GM12878 (cell line): Measurements from ENCODE around the gene HIVEP3.

ENCODE experiments used
- BCL3 ChIP-seq: IDR thresholded peaks from 2 replicates; pipeline ENCODE4 v1.6.1; 2011; ENCODE audit warnings: borderline replicate concordance, low read depth, mild to moderate bottlenecking, moderate library complexity, low read length; ENCODE audit not compliant: insufficient read depth, poor library complexity, severe bottlenecking
- CBX3 ChIP-seq: fragments of 200-600 bp; sonication (generic); IDR thresholded peaks from 2 replicates; pipeline ENCODE4 v1.6.1; 2016; ENCODE audit warnings: low read depth, borderline replicate concordance
- CREB1 ChIP-seq: IDR thresholded peaks from 2 replicates; pipeline ENCODE4 v1.6.1; 2012; ENCODE audit warnings: low read depth, mild to moderate bottlenecking, inconsistent platforms
- CTCF ChIP-seq, 3 experiments: IDR thresholded peaks in 2 of 3; conservative IDR thresholded peaks in 1 of 3; 2 replicates each; pipeline ENCODE4 v1.5.1; 2011; ENCODE audit warnings: low read depth in 3 of 3, low read length in 3 of 3, mild to moderate bottlenecking in 3 of 3, control low read depth in 2 of 3, moderate library complexity in 2 of 3, inconsistent platforms in 1 of 3, mixed read lengths in 1 of 3; ENCODE audit not compliant: control insufficient read depth in 2 of 3, insufficient read depth in 1 of 3; ENCODE audit errors: extremely low read depth in 1 of 3
- EP300 ChIP-seq, 2 experiments: fragments of 150-350 bp in 1 of 2; IDR thresholded peaks; 2 replicates each; pipeline ENCODE4 v1.6.1; 2011 to 2012; ENCODE audit warnings: low read depth in 2 of 2, low read length in 2 of 2, borderline replicate concordance in 1 of 2, improper control_type of control experiment in 1 of 2, inconsistent platforms in 1 of 2; ENCODE audit not compliant: control insufficient read depth in 1 of 2
- IRF3 ChIP-seq: fragments of 450-650 bp; IDR thresholded peaks from 2 replicates; pipeline ENCODE4 v1.6.1; 2014; ENCODE audit warnings: mild to moderate bottlenecking
- NKRF ChIP-seq: fragments of 450-650 bp; conservative IDR thresholded peaks from 2 replicates; pipeline ENCODE4 v1.6.1; 2017; ENCODE audit warnings: mild to moderate bottlenecking, moderate library complexity
- POLR2AphosphoS5 ChIP-seq: IDR thresholded peaks from 2 replicates; pipeline ENCODE4 v1.6.1; 2011; ENCODE audit warnings: mild to moderate bottlenecking, low read length, inconsistent platforms
- TAF1 ChIP-seq: IDR thresholded peaks from 2 replicates; pipeline ENCODE4 v1.6.1; 2011; ENCODE audit warnings: mild to moderate bottlenecking, low read depth, low read length, borderline replicate concordance
- USF1 ChIP-seq: IDR thresholded peaks from 2 replicates; pipeline ENCODE4 v1.6.1; 2011; ENCODE audit warnings: borderline replicate concordance, low read depth, mild to moderate bottlenecking, moderate library complexity, mixed read lengths, low read length; ENCODE audit not compliant: insufficient read depth; ENCODE audit errors: extremely low read length
- ZBTB4 ChIP-seq: fragments of 450-650 bp; formaldehyde crosslinking; IDR thresholded peaks from 2 replicates; pipeline ENCODE4 v1.4.0; 2022; ENCODE audit warnings: mild to moderate bottlenecking, moderate library complexity

GRCh38 chr1:41891199-41891896 is 27.4 kb downstream of the HIVEP3 start:
- peak; percentile 4 to 26; a peak in 1 of 4 replicates for TF ChIP-seq EP300 (IDR thresholded peaks at IDR 0.05; ENCODE audit: borderline replicate concordance in 1 of 2, control insufficient read depth in 1 of 2, low read depth in 2 of 2, low read length in 2 of 2)
- no peak for TF ChIP-seq CBX3
- peak; percentile 39 to 42 (median 41); a peak in 5 of 6 replicates for TF ChIP-seq CTCF (IDR thresholded peaks at IDR 0.05 in 2 of 3, conservative IDR thresholded peaks at IDR 0.05 in 1 of 3; ENCODE audit: control insufficient read depth in 2 of 3, extremely low read depth in 1 of 3, insufficient read depth in 1 of 3, low read depth in 3 of 3, low read length in 3 of 3)
- no peak for TF ChIP-seq USF1
- TF ChIP-seq ZBTB4 (CRISPR knock-in tag) = no peak
- no peak for TF ChIP-seq CREB1
- 0 out of 2 replicates have a peak, but pooled peaks have one; percentile 36 for TF ChIP-seq TAF1
- TF ChIP-seq BCL3 = no peak
- TF ChIP-seq POLR2AphosphoS5 = peak; percentile 58; the same call in 1 of the 2 replicates
- TF ChIP-seq NKRF = no peak
- no peak for TF ChIP-seq IRF3
